GM21723 (cell line): ENCODE data around the gene FAM50B.
"Not testable (repeated sequence)": the region's sequence is repeated elsewhere in the genome, so short reads cannot be mapped to it uniquely, and the experiment has no call there.

Source experiments
- ATAC-seq: cut with Tn5 transposase; IDR thresholded peaks from one replicate; pipeline ENCODE4 v1.9.1; 2021; ENCODE audit warnings: mild to moderate bottlenecking, moderate library complexity; ENCODE audit not compliant: unreplicated experiment

FAM50B gene

DNA sequence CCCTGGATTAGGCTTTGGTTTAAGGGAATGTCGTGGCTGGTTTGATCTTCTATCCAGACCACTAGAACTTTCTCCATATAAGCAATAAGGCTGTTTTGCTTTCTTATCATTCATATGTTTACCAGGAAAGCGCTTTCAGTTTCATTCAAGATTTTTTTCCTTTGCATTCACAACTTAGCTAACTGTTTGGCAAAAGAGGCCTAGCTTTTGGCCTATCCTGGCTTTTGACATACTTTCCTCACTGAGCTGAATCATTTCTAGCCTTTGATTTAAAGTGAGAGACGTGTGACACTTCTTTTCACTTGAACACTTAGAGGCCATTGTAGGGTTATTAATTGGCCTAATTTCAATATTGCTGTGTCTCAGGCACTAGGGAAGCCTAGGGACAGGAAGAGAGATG lies 1.7 kb upstream of the FAM50B start:
- no peak for ATAC-seq

DNA sequence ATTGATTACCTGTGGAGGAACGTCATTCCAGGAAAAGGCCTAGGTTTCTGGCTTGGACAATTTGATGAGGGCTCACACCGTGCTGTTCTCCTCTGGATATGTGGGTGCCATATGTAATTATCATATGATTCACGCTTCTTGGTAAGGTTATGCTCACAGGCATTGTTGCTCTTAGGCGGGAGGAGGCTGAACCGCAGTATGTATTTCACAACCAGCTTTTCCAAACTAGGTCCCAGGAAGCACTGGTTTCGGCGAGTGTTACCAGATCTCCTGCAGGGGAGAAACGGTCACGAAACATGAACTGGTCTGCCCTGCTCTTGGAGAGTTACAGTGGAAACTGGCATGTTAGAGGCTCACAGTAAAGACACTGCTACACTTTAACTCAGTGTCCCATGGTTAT lies 793 bp upstream of the FAM50B start:
- no peak for ATAC-seq

DNA sequence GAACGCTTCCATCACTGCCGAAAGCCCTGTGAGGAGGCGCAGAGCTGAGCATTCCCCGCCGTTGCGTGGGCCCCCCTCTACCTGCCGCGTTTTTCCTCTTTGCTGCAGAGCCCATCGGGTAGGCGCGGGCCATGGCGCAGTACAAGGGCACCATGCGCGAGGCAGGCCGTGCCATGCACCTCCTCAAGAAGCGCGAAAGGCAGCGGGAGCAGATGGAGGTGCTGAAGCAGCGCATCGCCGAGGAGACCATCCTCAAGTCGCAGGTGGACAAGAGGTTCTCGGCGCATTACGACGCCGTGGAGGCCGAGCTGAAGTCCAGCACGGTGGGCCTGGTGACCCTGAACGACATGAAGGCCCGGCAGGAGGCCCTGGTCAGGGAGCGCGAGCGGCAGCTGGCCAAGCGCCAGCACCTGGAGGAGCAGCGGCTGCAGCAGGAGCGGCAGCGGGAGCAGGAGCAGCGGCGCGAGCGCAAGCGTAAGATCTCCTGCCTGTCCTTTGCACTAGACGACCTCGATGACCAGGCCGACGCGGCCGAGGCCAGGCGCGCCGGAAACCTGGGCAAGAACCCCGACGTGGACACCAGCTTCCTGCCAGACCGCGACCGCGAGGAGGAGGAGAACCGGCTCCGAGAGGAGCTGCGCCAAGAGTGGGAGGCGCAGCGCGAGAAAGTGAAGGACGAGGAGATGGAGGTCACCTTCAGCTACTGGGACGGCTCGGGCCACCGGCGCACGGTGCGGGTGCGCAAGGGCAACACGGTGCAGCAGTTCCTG lies 693 bp downstream of the FAM50B start:
- ATAC-seq = no peak

DNA sequence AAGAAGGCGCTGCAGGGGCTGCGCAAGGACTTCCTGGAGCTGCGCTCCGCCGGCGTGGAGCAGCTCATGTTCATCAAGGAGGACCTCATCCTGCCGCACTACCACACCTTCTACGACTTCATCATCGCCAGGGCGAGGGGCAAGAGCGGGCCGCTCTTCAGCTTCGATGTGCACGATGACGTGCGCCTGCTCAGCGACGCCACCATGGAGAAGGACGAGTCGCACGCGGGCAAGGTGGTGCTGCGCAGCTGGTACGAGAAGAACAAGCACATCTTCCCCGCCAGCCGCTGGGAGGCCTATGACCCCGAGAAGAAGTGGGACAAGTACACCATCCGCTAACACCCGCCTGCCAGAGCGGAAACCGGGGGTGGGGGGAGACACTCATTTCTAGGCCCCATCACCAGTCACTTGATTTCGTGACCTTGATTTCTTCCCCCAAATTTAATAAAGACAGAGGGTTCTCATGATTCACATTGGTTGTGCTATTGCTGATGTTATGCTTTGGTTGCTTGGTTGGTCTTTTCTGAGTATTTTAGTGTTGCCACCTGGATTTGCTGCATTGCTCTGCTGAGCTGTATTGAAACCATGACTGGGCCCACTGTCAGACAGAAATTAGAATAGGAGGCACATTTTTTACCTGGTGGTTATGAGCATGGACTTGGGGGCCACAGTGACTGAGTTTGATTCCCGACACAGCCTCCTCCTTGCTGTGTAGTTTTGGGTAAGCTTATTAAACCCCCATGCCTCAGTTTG lies 1.5 kb downstream of the FAM50B start:
- peak; percentile 45 for ATAC-seq

DNA sequence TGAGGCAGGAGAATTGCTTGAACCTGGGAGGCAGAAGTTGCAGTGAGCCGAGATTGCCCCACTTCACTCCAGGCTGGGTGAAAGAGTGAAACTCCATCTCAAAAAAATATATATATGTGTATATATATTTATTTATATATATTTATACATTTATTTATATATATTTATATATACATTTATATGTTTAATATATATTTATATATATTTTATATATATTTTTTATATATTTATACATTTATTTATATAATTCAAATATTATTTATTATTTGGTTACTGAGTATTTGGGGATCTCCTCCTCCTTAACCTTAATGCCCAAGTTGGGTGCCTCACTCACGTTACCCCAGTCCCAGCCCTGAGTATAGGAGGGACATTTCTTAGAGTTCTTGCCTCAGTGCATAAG lies 2.7 kb downstream of the FAM50B start:
- ATAC-seq = no peak

DNA sequence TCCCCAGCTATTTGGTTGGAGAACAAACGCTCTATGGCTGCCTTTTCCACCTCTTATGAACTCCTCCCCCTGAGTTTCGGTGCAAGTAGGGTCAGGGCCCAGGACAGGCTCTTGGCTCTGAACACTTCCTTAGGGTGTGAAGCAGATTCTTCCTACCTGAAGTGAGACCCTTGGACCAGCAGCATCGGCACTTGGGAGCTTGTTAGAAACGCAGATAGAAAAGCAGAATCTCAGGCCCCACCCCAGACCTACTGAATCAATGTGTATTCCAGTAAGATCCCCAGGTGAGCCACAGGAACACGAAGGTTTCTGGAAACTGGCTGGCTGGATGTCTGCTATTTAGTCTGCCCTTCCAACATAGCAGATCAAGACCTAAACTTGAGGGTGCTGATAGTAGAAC lies 3.2 kb downstream of the FAM50B start:
- no peak for ATAC-seq

DNA sequence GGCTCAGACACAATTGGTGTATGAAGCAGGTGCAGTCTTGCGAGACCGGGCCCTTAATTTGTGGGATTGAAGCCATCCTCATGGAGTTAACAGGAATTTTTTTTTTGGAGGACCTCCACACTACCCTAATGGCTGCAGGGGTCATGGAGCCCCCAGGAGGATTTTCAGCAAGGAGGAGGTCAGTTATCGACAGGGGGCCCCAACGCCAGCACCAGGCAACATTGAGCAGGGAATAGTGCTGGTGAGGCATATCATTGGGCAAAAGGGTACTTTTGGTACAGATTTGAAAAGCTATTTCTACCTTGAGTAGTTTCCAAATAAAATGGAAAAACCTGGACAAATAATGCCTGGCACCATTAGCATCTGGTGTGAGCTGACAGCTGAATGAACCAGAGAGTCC lies 6.7 kb downstream of the FAM50B start:
- no peak for ATAC-seq

DNA sequence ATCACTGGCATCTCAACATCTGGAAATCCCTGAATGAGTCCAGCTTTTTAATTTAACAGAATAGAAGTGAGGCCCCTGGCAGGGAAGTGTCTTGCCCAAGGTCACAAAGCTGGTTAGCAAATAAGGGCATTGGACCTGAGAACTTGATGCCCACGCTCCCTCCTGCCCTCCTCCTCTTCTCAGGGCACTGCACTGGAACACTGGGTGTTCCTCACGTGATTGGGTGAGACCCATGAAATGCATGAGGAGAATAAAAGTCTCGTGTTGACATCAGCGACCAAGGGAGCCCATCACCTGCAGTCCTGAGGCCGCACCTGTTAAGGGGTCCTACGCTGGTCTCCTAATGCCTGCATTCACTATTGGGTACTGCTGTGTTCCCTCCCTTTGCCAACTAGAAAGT lies 7.4 kb downstream of the FAM50B start:
- no peak for ATAC-seq

DNA sequence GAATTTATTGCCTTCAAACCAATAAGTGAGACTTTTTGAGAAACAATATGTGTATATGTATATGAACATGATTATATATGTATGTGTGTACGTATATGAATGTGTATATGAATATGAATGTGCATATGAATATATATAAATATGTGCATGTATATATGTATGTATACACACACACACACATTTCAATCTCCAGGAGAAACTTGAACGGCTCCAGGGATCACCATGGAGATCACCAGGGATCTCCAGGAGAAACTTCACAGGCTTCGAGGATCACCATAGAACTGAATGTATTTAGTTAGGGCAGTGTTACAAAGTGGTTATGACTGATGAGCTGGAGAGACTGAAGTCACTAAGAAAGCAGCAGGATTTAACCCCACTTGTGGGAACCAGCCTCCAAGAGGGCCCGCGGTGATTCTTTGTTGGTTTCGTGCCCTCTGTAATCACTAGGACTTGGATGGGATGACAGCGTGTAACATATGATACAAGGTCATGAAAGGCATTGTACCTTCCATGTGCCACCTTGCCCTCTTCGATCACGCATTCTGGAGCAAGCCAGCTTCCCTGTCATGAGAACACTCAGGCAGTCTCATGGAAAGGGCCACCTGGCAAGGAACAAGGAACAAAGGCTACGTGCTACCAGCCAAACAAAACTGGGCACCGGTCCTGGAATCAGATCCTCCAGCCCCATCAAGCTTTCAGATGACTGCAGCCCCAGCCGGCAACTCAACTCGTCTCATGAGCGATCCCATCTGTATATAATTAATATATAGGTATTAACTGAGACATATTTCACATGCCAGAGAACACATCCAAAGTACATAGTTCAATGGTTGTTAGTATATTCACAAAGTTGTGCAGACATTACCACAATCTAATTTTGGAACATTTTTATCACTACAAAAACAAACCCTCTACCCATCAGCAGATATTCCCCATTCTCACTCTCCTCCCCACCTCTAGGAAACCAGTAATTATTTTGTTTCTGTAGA lies 8.6 kb downstream of the FAM50B start:
- ATAC-seq = no peak

DNA sequence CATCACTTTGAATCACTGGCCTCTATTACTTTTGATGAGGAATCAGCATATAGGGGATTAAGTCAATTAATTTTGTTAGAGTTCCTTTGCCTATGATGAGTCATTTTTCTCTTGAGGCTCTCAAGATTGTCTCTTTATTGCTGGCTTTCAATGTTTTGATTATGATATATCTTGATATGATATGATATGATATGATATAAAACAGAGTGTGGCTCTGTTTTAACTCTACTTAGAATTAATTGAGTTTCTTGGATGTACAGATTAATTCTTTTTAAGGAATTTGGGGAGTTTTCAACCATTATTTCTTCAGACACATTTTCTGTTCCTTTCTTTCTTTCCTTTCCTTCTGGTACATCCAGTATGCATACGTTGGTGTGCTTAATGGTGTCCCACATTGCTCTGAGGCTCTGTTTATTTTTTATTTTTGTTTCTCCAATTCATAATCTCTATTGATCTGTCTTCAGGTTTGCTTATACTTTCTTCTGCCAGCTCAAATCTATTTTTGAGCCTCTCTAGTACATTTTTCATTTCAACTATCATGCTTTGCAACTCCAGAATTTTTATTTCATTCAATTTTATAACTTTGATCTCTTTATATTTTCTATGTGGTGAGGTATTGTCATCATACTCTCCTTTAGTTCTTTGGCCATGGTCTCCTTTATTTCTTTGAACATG lies 10.8 kb downstream of the FAM50B start:
- ATAC-seq = no peak

DNA sequence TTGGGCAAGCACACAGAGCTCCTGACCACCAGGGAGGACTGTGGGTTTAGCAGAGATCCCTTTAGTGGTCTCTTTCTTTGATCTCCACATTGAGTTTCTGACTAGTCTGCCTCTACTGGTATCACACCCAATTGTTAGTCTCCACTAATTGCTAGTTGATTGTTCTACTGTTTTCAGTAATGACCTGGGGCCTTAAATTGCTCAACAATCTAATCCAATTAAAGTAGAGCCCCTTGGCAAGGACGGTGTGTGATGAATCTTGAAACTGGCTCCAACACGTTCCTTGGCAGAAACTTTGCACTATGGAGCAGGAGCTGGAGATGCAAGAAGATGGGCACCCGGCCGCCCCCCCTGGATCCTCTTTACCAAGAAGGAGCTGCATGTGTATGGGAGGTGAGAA lies 12.3 kb downstream of the FAM50B start:
- ATAC-seq = no peak

DNA sequence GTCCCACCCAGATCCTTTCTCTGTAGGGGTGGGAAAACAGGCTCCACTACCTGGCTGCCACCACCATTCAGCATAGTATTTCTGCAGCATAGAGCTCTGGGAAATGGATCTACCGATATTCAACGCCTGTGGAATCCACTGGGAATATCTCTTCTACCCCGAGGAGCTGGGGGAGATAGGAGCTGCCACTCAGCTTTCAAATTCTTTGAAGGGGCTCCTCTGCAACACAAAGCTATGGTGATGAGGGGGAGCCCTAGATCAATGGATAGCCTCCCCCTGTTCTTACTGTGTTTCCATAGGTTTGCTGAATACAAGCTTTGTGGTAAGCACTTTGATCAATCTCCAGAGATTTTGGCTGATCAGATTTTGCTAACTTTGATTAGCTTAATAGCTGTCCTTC lies 12.9 kb downstream of the FAM50B start:
- ATAC-seq = no peak

DNA sequence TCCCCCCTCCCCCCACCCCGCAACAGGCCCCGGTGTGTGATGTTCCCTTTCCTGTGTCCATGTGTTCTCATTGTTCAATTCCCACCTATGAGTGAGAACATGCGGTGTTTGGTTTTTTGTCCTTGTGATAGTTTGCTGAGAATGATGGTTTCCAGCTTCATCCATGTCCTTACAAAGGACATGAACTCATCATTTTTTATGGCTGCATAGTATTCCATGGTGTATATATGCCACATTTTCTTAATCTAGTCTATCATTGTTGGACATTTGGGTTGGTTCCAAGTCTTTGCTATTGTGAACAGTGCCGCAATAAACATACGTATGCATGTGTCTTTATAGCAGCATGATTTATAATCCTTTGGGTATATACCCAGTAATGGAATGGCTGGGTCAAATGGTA lies 14.1 kb downstream of the FAM50B start:
- ATAC-seq = not testable (repeated sequence)

DNA sequence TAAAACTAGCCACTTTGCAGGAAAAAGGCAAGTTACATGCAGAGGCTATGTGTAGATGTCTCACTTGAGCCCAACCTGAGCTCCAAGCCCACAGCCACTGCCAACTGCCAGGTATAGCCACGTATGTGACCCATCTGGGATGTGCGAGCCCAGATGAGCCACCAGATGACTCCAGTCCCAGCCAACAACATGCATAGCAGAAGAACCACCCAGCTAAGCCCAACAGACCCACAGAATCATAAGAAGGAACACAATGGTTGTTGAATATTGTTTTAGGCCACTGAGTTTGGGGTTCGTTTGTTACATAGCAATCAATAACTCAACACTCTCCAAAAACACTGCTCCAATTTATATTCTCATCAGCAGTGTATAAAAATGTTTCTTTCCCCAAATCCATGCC lies 16.3 kb downstream of the FAM50B start:
- ATAC-seq = no peak

DNA sequence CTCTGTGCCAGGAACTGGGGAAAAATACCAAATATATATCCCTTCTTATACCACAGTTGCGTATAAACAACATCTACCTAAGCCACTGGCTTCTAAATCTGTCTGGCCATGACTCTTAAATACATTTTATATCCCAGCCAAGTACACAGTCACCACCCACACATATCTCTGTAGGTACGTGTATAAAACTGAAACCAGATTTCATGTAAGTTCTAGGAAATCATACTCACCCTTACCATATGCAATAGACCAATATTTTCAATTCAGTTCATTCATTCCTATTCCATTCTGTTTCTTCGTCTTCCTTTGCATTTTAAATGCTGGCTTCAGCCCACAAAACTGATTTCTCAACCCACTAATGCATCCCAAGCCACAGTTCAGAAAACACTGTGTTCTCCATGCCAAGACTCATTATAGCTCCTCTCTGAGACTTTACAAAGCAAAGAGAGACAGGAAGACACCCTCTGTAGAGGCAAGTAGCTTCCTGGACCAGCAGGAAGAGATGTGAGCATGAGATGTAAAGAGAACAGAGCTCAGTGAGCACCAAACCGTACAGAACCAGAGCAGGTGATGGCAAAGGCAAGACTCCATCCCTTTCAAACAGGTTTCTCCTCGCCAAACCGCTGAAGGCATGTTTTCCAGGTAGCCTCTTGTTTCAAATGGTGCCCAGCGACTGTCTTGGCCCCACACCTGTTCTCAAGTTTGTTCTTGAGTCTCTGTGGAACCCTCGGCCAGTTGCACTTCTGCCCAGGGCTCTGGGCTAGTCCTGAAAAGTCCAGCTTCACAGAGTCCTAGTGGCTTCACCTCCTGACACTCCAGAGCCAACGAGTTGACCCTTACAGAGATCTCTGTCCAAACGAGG lies 18.7 kb downstream of the FAM50B start:
- no peak for ATAC-seq

DNA sequence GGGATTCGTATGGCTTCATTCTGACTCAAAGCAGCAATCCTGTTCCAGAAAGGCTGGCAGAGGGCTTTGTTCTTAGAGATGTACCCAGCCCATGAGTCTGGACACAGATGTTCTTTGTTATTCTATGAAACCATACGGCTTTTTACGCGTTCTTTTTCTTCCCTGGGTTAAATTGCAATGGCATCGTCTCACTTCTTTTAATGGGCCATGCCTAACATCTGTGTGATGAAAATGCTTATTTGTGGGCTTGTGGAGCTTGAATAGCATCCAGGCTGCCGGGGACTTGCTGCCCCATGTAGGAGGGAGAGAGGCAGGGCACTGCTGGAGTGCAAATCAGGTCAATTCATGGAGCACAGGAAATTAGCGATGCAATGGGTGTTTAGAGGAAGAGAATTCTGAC lies 19.4 kb downstream of the FAM50B start:
- no peak for ATAC-seq

DNA sequence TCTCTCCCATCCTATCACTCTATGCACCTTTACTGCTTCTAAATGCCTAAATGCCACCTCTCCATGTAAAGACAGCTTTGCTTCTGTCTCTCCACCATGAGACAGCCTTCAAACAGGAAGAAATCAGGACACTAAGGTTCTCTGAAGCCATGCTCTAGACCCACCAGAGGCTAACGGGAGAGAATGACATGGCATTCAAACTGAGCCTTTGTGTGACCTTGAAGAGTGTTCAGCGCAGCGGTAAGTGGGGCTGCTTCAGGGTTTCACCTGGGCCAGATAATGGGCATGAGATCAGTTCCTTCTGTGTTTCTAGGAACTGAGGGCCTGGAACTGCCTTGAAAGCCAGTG lies 20.1 kb downstream of the FAM50B start:
- ATAC-seq = no peak

DNA sequence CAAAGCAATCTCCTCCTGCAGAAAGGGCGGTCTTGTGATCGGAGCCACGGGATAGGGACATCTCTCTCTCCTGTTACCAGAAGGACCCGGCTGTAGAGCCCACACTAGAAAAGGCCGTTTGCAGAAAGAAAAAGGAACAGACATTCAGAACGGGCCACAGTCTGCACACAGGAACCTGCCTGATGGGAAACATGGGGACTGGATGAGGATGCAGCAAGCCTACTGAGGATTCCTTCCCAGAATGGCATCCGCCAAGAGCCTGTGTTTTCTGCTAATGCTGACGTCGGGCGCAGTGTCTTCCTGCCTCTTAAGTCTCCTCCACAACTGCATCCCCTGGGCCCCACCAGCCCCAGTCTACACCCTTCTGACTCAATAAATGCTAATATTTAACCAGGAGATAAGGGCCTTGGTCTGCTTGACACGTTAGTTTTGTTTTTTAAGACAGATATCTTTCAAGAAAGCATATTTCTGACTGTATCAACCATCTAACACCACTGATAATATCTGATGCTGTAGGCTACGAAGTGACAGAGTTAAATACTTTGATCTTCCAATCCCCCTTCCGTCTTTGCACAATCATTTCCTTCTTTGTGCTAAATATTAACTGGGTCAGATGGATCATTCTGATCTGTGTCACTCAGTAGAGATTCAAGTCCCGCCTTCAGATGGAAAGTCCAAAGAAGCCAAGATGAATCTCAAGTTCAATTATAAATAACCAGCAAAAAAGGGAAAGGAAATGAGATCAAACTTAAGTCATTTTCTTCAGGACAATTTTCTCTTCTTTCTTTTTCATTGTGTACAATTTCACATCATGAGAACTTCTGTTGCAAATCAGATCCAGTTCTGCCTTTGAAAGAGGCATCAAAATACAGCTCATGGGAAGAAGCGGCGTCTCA lies 20.7 kb downstream of the FAM50B start:
- ATAC-seq = no peak

DNA sequence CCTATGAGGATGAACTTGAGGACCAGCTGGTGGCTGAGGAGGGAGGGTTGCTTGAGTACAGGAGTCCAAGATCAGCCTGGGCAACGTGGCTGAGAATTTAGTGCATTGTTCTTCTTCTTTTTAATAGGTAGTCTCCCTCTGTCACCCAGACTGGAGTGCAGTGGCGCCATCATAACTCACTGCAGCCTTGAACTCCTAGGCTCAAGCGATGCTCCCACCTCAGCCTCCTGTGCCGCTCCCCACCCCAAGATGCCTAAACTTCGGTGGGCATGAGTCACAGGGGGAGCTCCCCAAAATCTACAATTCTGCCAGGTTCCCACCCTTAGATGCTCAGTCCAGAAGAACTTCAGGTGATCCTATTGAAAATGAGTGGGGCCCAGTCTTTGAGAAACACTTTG lies 21.4 kb downstream of the FAM50B start:
- ATAC-seq = no peak
